Memory B cell (primary cell): ENCODE results near the gene PAIP1.
"Not testable (repeated sequence)": the region's sequence is repeated elsewhere in the genome, so short reads cannot be mapped to it uniquely, and the experiment has no call there.

ENCODE experiments used
- ATAC-seq: fragments of 150-1000 bp; cut with Tn5 transposase; 2 replicates; pipeline ENCODE4 v1.10.0; 2021; ENCODE audit warnings: low read depth, mild to moderate bottlenecking, moderate library complexity
- DNase-seq, 2 donors: peaks; one replicate each; pipeline ENCODE4 v3.0.0; 2022; ENCODE audit warnings: low spot score in 2 of 2
- H3K27ac Mint-ChIP-seq: one replicate; pipeline ENCODE4 v1.8.0; 2022; ENCODE audit warnings: mild to moderate bottlenecking, moderate library complexity, mixed read lengths
- H3K27me3 Mint-ChIP-seq: one replicate; pipeline ENCODE4 v1.8.0; 2022; ENCODE audit warnings: mixed read lengths
- H3K36me3 Mint-ChIP-seq: one replicate; pipeline ENCODE4 v1.8.0; 2022; ENCODE audit warnings: mild to moderate bottlenecking, mixed read lengths
- H3K4me1 Mint-ChIP-seq: one replicate; pipeline ENCODE4 v1.8.0; 2022; ENCODE audit warnings: mixed read lengths
- H3K4me3 Mint-ChIP-seq: one replicate; pipeline ENCODE4 v1.8.0; 2022; ENCODE audit warnings: mild to moderate bottlenecking, moderate library complexity, mixed read lengths
- H3K9me3 Mint-ChIP-seq: one replicate; pipeline ENCODE4 v1.8.0; 2022; ENCODE audit warnings: mixed read lengths

PAIP1 gene

GRCh38 chr5:43515678-43516048 lies 41.2 kb downstream of the PAIP1 start:
- ATAC-seq: no peak

GRCh38 chr5:43514816-43515677 lies 41.8 kb downstream of the PAIP1 start, which contains the start of gene C5orf34:
Gene C5orf34, minus strand, starts transcription at chr5:43515148. Its CDS starts 5,809 bp downstream, at chr5:43509339.
- no peaks in the 10 kb centered on the region for H3K27me3 Mint-ChIP-seq
- peak; percentile 98 for ATAC-seq
- DNase-seq: peak; percentile 90 to 98
- no peaks in the 10 kb centered on the region for H3K36me3 Mint-ChIP-seq
- H3K4me1 Mint-ChIP-seq: peaks cover 10% of the 10 kb centered on the region
- H3K9me3 Mint-ChIP-seq: no peaks in the 10 kb centered on the region
- peak within 1 kb of the TSS; percentile 87 for H3K4me3 Mint-ChIP-seq
- peak within 1 kb of the TSS; percentile 85 for H3K27ac Mint-ChIP-seq

More at GRCh38 chr5:43515678-43516048, 41.2 kb downstream of the PAIP1 start:
- Mint-ChIP-seq H3K4me1 (peaks cover 10% of the 10 kb centered on the region), H3K36me3 (no peaks in the 10 kb centered on the region), H3K4me3 (peak overlapping the region; percentile 87), H3K27ac (no peak overlapping the region), H3K9me3 (no peaks in the 10 kb centered on the region), H3K27me3 (no peaks in the 10 kb centered on the region)
- DNase-seq: no peak

DNA sequence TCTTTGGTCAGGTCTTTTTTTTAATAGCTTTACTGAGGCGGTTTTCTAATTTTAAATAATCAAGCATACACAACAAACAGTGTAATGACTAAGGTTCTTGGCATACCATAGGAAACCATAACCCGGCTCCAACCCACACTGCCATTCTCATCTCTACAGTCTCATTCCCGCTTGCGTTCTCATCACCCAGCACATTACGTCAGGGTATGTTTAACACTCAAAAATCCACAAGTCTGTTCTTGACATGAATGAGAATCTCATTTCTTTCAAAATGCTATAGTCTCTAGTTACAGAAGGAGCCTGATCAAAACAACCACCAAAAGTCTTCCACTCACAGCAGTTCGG lies 42.4 kb downstream of the PAIP1 start:
- no peak for DNase-seq
- H3K27ac Mint-ChIP-seq: peak overlapping the region; percentile 85

DNA sequence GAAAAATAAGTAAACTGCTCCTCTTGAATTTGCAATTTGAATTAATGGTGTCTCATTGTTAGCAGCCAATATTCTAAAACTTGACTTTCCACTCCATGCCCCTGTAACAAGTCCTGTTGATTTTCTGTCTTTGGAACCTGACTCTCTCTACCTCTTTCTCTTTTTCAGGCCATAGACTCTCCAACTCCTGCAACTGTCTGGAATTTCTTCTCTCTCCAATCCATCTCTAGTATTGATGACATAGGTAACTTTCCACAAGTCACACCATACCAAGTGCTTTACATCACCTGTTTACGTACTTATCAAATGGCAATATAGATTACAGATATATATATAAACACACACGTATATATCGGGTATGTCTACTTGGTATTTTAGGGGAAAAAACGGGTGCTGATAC lies 42.9 kb downstream of the PAIP1 start:
- no peak for DNase-seq
- peak overlapping the region; percentile 85 for H3K27ac Mint-ChIP-seq

More for the DNA sequence above, 42.4 kb downstream of the PAIP1 start:
- H3K4me1 Mint-ChIP-seq: peaks cover 10% of the 10 kb centered on the region
- H3K4me3 Mint-ChIP-seq: peak overlapping the region; percentile 87
- no peaks in the 10 kb centered on the region for H3K36me3 Mint-ChIP-seq
- ATAC-seq: peak; percentile 25
- no peaks in the 10 kb centered on the region for H3K9me3 Mint-ChIP-seq
- no peaks in the 10 kb centered on the region for H3K27me3 Mint-ChIP-seq

GRCh38 chr5:43511062-43511461 lies 45.8 kb downstream of the PAIP1 start:
- not testable (repeated sequence) for ATAC-seq, H3K9me3 Mint-ChIP-seq, DNase-seq, H3K27ac Mint-ChIP-seq, H3K4me1 Mint-ChIP-seq, H3K27me3 Mint-ChIP-seq, H3K36me3 Mint-ChIP-seq, H3K4me3 Mint-ChIP-seq

More for the DNA sequence above, 42.9 kb downstream of the PAIP1 start:
- peaks cover 10% of the 10 kb centered on the region for H3K4me1 Mint-ChIP-seq
- H3K27me3 Mint-ChIP-seq: no peaks in the 10 kb centered on the region
- peak overlapping the region; percentile 87 for H3K4me3 Mint-ChIP-seq
- no peaks in the 10 kb centered on the region for H3K9me3 Mint-ChIP-seq
- no peak for ATAC-seq
- H3K36me3 Mint-ChIP-seq: no peaks in the 10 kb centered on the region

GRCh38 chr5:43498581-43498980 lies 58.3 kb downstream of the PAIP1 start:
- H3K27me3 Mint-ChIP-seq: no peaks in the 10 kb centered on the region
- H3K4me1 Mint-ChIP-seq: no peaks in the 10 kb centered on the region
- DNase-seq: no peak
- H3K27ac Mint-ChIP-seq: no peak overlapping the region
- no peak for ATAC-seq
- no peaks in the 10 kb centered on the region for H3K9me3 Mint-ChIP-seq
- peaks cover 2% of the 10 kb centered on the region for H3K36me3 Mint-ChIP-seq
- no peak overlapping the region for H3K4me3 Mint-ChIP-seq

DNA sequence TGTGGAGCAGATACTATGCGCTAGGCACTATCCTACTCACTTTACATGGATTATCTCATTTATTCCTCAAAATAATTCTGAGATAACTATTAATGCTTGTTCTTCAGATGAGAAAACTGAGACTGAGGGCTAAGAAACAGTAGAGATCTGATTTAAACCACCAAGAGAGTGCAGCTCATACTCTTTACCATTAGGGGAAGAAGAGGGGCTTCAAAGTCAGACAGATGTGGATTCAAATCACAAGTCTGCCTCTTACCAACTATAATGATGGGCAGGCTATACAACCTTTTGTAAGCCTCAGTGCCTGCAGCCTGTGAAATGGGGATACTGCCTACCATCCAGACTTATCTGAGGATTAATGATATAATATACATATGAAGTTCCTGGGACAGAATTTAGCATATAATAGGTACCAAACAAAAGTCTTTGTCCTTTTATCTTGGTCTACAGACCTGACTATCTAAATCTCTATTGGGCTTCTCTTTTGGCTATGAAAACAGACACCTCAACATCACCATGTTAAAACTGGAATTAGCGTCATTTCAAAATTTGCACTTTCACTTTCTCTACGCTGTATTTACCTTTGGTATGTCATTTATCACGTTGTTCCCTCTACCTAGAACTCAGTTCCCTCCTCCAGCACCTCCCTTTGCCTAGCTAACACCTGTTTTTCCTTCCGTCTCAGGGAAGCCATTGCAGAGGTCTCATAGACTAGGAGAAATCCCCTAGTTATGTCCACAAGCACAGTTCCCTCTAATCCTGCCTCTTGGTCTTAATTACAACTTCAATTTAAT lies 59.4 kb downstream of the PAIP1 start:
- H3K4me3 Mint-ChIP-seq: peak overlapping the region; percentile 54
- H3K9me3 Mint-ChIP-seq: no peaks in the 10 kb centered on the region
- ATAC-seq (peak; percentile 24), DNase-seq (no peak)
- H3K27me3 Mint-ChIP-seq: no peaks in the 10 kb centered on the region
- no peaks in the 10 kb centered on the region for H3K4me1 Mint-ChIP-seq
- peaks cover 2% of the 10 kb centered on the region for H3K36me3 Mint-ChIP-seq
- H3K27ac Mint-ChIP-seq: no peak overlapping the region

- no peaks in the 10 kb centered on the region for H3K9me3 Mint-ChIP-seq
- no peaks in the 10 kb centered on the region for H3K4me1 Mint-ChIP-seq
- H3K36me3 Mint-ChIP-seq: no peaks in the 10 kb centered on the region
- H3K27ac Mint-ChIP-seq: no peak overlapping the region
- H3K27me3 Mint-ChIP-seq: no peaks in the 10 kb centered on the region
- DNase-seq: no peak
- no peak overlapping the region for H3K4me3 Mint-ChIP-seq
- no peak for ATAC-seq
Measured at GRCh38 chr5:43491326-43491725, 65.6 kb downstream of the PAIP1 start.

GRCh38 chr5:43486353-43486752 lies 70.5 kb downstream of the PAIP1 start:
- ATAC-seq: no peak
- no peaks in the 10 kb centered on the region for H3K9me3 Mint-ChIP-seq
- no peak for DNase-seq
- peaks cover 14% of the 10 kb centered on the region for H3K4me1 Mint-ChIP-seq
- no peak overlapping the region for H3K27ac Mint-ChIP-seq
- H3K36me3 Mint-ChIP-seq: no peaks in the 10 kb centered on the region
- H3K27me3 Mint-ChIP-seq: no peaks in the 10 kb centered on the region
- H3K4me3 Mint-ChIP-seq: no peak overlapping the region

- Mint-ChIP-seq H3K36me3 (no peaks in the 10 kb centered on the region), H3K27me3 (no peaks in the 10 kb centered on the region), H3K4me1 (peaks cover 14% of the 10 kb centered on the region), H3K9me3 (no peaks in the 10 kb centered on the region), H3K27ac (peak overlapping the region; percentile 100), H3K4me3 (no peak overlapping the region)
- no peak for ATAC-seq
- DNase-seq: no peak
Measured at GRCh38 chr5:43485406-43485805, 71.5 kb downstream of the PAIP1 start.

DNA sequence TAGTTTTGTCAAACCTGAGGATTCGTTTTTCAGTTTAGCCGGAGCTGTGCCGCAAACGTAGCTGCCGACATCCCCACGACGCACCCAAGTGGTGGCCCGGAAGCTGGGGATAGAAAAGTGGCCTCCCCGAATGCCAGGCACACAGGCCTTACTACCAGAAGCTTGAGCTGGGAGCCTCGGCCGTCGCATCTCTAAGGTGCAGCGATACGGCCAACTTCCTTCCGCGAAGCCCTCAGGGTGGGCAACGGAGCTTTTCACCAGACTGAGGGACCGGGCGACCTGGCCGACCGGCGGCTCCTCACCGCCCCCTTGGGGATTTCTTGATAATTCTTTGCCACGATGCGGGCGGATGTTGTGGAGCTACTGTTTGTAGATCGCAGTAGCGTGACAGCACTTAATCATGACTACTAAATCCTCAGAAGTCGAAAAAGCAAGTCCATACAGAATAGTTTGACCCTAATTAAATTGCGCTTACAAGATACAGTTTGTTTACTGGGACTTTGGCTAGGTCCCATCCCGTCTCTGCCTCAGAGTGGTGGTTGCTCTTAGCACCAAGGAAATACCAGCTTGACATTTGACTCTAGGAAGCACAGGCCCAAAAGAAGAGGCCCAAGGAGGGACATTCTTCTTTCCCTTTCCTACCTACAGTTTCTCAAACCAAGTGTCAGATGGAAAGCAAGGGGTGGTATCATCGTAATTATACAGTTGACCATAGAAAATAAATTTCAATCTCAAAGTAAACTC lies 72.6 kb downstream of the PAIP1 start:
- ATAC-seq (peak; percentile 72), DNase-seq (peak; percentile 87 to 88)
- no peaks in the 10 kb centered on the region for H3K36me3 Mint-ChIP-seq
- H3K9me3 Mint-ChIP-seq: no peaks in the 10 kb centered on the region
- H3K27me3 Mint-ChIP-seq: no peaks in the 10 kb centered on the region
- peak overlapping the region; percentile 100 for H3K27ac Mint-ChIP-seq
- H3K4me1 Mint-ChIP-seq: peaks cover 14% of the 10 kb centered on the region
- peak overlapping the region; percentile 98 for H3K4me3 Mint-ChIP-seq

DNA sequence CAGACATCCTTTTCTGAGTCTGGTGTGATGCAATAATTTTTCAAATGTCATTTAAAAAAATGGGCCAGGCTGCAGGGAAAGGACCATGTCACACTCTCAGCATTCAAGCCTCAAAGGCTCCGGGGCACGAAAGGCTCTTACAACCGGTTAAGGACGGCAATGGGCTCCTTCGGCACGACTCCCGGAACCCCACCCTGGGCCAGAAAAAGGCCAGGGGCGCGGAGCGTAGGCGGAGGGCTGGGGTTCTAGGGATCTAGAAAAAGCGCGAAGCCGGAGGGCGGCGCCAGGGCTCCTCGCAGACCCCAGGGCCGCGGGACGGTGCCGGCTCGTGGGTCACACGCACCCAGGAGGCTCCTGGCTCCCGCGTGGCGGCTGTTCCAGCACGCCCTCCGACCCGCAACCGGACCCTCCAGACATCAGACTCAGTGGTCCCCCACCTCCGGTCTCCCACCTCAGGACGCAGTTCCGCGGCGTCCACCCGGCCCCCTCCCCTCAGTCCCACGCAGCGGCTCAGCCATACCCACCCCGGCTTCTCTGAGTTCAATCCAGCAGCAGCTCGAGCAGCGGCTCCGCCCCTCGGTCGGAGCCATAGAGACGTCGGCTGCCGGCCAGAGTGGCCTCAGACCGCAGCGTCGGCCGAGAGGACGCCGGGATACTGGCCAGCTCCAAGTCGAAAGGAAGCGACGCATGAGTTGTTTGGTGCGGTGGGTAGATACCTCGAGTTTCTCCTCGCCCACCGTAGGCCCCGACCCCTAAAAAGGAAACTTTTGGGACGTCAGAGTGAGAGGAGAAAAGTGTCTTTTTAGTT lies 73.4 kb downstream of the PAIP1 start, which contains the start of gene TMEM267:
Gene TMEM267, minus strand, starts transcription at position 568 of the 808 bp plus-strand sequence. CDS start 29,896 bp downstream, outside the sequence.
- no peaks in the 10 kb centered on the region for H3K27me3 Mint-ChIP-seq
- peak within 1 kb of the TSS; percentile 100 for H3K27ac Mint-ChIP-seq
- no peaks in the 10 kb centered on the region for H3K9me3 Mint-ChIP-seq
- DNase-seq: peak; percentile 75 to 76
- H3K36me3 Mint-ChIP-seq: no peaks in the 10 kb centered on the region
- H3K4me1 Mint-ChIP-seq: peaks cover 14% of the 10 kb centered on the region
- ATAC-seq: peak; percentile 86
- H3K4me3 Mint-ChIP-seq: peak within 1 kb of the TSS; percentile 98
